Activated CD4-positive, alpha-beta T cell treated with anti-CD3 and anti-CD28 coated beads, Interleukin-2, amount 50 U/mL, for 1 hour (primary cell): Measurements from ENCODE around the gene MT2A.
"Not testable (repeated sequence)": the region's sequence is repeated elsewhere in the genome, so short reads cannot be mapped to it uniquely, and the experiment has no call there.

ENCODE experiments used
- DNase-seq: peaks from one replicate; pipeline ENCODE4 v3.0.0-alpha.2; 2020

MT2A gene

DNA sequence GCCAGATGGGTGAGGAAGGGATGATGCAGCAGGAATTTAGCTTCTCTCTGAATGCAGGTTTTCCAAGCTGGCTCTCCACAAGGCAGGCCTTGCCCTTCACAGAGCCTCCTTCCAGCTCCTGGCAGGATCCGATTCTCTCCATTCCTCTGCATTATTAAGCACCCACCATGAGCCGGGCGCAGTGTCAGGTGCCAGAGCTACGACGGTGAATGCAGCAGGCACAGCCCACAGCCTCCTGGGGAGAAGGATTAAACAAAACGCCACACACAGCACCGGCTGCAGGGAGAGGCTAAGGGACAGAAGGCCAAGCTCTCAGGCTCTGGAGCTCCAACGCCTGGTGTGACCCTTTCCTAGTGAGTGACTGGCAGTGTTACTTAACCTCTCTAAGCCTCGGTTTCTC, 7.1 kb upstream of the MT2A start:
- DNase-seq, result no peak

- DNase-seq, result no peak
Observed at GRCh38 chr16:56603589-56603988, 4.8 kb upstream of the MT2A start.

GRCh38 chr16:56604966-56605365, 3.4 kb upstream of the MT2A start:
- no peak for DNase-seq

DNA sequence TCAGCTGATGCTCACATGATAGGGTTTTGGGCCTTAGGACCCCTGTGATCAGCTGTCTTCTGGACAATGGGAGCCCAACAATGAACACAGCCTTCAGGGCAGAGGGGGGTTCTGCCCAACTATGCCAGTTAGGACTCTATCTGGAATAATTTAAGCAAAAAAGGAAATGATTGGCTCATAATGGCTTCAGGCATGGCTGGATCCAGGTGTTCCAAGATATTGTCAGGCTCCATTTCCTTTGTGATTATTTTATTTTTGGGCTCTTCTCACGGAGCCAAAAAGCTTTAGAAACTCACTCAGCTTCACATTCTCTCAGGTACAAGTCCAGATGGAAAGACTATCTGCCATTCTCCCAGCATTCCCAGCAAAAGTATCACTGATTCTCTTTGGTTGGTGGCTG, 2.9 kb upstream of the MT2A start:
- DNase-seq, result no peak

GRCh38 chr16:56606071-56606475, 2.3 kb upstream of the MT2A start:
- no peak for DNase-seq

DNA sequence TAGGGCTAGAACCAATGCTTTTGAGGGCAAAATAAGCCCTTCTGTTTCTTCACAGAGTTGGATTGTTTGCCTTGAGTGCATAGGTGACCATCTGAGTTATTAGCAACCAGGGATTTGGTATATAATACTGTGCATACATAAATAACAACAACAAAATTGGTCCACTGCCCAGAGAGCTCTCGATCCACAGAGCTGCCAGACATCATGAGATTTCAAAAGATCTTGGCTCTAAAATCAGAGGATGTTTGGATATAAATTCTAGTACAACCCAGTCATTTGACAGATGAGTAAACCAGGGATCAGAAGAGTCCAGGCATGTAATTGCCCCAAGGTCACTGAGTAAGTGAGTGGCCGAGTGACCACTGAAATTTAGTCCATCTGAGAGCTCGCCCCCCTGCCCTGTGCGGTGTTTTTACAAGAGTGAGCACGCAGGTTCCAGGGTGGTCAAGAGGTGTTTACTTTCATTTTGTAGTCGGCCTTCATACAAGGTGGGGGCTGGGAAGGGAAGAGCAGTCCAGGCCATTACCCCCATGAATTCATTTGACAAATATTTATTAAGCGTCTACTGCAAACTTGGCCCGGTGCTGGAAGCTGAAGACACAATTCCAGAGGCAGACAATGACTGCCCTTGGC, 1.8 kb upstream of the MT2A start:
- no peak for DNase-seq

DNA sequence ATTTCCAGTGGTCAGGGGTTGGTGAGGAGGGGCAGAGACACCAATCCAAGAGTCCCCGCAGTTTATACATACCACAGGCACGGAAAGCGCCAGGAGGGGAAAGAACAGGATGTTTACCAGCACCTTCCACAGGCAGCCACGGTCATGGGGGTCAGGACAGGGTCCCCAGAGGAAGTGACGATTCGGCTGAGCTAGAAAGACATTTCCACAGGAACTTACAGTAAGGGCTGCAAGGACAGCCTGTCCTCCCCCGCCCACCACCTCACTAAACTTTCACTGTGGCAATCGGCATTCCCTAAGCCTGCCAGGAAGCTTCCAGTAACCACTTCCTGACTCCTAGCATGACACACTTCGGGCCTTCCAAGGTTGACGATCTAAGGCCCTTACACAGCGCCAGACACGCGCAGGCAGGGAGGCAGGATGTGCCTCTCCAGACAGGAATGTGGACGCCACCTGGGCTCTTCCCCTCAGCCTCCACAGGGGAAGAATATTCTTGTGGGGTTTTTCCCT, 1.2 kb upstream of the MT2A start:
- DNase-seq, result no peak

- no peak for DNase-seq
Observed at GRCh38 chr16:56607675-56608042, 725 bp upstream of the MT2A start.

DNA sequence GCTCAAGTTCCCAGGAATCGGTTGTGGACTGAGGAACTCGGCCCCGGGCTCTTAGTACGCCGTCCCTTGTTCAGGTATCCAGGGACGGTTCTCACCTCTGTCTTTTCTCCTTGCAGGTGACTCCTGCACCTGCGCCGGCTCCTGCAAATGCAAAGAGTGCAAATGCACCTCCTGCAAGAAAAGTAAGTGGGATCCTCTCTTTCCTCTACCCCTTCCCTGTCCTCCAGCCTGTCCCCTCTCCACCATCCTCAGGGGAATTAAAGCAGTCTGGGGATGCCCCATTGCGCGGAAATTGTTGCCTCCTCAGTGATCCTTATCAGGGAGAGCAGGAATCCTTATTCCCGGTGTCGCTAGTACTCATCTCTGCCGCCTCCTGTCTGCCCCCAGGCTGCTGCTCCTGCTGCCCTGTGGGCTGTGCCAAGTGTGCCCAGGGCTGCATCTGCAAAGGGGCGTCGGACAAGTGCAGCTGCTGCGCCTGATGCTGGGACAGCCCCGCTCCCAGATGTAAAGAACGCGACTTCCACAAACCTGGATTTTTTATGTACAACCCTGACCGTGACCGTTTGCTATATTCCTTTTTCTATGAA, 585 bp downstream of the MT2A start:
- no peak for DNase-seq

DNA sequence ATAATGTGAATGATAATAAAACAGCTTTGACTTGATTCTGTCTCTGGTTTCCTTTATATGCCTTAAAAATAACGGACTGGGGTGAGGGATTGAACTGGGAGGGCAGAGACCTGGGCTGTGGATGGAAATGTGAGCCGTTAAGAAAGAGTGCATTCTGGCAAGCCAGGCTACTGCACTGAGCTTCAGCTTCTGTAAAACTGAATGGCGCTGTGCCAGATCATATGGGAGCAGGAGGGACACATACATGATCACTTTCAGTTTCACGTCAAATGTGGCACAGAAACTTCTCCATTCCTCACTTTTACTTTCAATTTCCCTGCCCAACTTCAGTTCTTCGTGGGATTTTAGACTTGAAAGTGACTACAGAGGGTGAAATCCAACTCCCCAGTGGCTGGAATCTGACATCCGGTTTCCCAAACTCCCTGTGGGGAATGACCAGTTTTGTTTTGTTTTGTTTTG, 1.1 kb downstream of the MT2A start:
- peak; percentile 64 for DNase-seq

DNA sequence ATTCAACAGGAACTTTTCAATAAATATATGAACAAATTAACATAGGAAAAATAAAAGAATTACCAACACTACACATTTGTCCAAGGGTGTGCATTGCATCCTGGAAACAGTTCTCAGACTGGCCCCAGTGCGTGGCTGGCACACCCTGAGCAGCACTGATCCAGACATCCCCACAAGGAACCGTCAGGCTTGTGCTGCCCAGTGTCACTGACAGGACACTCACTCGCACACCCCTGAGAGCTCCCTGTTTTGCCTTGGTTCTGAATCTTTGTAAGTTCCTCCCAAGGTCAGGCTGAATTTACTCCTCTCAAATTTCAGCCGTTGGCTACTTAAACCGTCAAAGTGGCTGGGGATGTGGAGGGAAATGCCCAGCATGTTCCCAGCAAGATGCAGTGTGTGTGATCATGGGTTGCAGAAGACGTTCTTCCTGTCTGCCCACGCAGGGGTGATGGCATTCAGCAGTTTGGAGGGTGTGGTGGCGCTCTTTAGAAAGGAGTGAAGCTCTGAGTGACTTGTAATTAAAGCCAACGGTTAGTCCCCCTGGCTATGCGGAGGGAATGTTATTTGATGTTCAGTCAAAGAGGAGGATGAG, 1.7 kb downstream of the MT2A start:
- peak; percentile 58 for DNase-seq

DNA sequence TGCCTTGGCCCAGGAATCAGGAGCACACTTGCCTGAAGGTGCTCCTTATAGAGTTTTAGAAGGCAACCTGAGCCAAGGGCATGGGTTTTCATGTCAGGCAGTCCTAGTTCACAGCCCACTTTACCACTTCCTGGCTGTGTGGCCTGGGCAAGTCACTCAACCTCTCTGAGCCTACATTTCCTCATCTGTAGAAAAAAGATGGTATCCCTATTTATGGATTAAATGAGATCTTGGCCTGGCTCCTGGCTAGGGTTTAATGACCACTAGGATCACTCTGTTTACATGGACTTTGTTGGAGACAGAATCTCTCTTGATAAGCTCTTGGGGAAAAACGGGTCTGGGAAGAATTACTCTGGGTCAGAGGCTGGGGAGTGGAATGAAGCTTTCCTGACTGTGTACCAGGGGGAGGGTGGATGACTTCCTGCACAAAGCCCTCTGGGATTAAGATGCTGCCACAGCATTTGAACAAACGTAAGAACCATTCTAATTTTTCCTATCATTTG, 2.3 kb downstream of the MT2A start:
- DNase-seq, result no peak

DNA sequence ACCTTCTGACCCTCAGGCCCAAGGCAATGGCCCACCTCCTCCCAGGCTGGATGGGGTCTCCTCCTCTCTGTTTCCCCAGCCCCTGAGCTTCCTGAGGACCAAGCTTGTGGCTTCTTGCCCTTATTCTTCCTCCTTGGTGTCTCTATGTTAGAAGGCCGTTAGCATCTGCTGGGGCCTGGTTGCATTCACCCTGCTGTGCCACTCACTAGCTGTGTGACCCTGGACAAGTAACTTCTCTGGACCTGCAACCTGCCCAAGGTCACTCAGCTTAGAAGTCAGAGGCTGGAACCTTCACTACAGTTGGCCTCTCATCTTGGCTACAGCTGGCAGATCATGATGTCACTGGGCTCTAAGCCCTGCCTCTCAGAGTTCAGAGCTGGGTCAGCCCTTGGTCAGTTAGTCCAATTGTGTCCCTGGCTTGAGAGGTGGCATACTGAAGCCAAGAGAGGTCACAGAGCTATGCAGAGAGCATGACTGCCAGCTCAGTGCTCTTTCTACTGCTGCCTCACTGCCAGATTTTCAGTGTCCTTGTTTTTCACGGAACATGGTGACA, 3.0 kb downstream of the MT2A start:
- DNase-seq, result no peak

DNA sequence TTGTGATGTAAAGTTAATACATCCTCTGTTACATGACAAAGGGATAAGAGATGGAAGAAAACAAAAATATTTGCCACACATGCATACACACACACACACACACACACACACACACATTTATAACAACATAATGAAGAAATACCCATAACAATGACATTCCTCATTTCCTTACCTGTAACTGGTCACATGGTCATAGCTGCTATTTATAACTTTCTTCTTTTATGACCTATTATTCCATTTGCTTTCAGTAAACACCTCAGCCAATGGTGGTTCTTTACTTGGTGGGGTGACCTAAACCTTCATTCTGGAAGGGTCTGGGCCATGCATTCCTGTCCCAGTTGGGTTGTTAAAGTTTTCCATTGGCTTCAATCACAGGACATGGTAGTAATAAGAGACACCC, 5.3 kb downstream of the MT2A start:
- DNase-seq, result no peak

DNA sequence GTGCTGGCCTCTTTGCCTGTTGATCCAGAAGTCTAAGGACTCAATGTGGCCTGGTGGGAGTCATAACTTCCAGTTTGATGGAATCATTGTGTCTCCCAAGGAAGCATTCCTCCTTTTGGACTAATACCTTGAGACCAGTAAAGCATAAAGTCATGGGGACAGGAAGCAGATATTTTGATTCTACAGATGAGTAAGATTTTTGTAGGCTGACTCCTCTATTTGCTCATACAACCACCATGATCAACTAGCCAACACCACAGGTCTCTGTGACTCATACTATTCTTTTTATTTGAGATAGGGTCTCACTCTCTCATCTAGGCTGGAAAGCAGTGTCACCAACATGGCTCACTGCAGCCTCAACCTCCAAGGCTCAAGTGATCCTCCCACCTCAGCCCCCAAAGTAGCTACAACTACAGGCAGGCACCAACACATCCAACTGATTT, 6.2 kb downstream of the MT2A start:
- DNase-seq, result no peak

GRCh38 chr16:56615353-56615752, 7.0 kb downstream of the MT2A start:
- no peak for DNase-seq

DNA sequence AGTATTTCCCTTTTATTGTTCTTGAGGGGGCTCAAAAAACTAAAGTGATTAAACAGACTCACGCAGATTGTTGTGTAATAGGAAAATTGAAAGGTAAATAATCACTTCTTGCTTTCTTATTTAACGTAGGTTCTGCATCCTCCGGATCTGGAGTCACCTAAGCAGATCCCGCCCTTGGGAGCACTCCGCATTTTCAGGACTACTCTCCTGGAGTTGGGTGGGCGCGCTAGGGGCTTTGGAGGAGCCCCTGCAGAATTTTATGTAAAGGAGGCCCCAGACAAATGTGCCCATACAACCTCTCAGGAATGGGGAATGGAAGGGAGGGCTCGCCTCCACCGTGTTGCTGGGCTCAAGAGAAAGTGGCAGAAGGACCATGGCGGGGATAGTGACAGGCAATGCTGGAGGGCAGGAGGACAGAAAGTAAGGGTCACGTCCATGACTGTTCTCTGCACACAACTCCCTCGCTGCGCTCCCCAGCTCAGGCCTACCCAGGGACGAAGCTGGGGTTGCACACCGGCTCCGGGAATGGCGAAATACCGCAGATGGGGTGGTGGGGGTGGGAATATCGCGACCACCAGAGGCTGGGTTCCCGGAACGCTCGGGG, 8.3 kb downstream of the MT2A start:
- no peak for DNase-seq

GRCh38 chr16:56617212-56618085, 9.1 kb downstream of the MT2A start:
- no peak for DNase-seq

DNA sequence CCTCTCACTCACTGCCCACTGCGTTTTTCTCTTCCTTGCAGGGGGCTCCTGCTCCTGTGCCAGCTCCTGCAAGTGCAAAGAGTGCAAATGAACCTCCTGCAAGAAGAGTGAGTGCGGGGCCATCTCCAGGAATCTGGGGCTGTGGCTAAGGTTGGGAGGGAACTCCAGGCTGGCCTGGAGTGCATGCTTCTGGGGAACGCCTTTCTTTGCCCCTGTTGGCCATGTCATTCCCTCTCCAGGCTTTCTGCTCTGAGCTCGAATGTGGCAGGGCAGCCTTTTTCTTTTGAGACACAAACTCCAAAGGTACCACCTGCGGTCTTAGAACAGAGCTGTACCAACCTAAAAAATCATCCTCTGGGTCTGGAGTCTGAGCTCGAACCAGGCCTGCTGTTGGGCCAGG, 9.8 kb downstream of the MT2A start:
- DNase-seq, result no peak

DNA sequence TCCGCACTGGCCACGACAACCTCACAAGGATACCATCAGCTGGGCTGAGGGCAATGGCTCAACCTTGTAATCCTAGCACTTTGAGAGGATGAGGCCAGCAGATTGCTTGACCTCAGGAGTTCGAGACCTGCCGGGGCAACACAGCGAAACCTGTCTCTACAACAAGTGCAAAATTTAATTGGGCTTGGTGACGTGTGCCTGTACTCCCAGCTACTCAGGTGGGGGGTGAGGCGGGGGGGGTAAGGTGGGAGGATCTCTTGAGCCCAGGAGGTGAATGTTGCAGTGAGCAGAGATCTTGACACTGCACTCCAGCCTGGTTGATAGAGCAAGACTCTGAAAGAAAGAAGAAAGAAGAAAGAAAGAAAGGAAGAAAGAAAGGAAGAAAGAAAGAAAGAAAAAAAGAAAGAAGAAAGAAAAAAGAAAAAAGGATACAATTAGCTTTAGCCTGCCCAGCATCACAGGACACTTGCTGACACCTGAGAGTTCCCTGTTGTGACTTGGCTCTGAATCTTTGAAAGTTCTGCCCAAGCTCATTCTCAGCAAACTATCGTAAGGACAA, 12.0 kb downstream of the MT2A start:
- DNase-seq, result no peak

- not testable (repeated sequence) for DNase-seq
Observed at GRCh38 chr16:56621665-56622445, 13.5 kb downstream of the MT2A start.
